Upper lobe of right lung (tissue), 1 donor: ENCODE measurements around the gene H3-3A. TPM values are rescaled to one million over a fixed set of nuclear protein-coding genes. Genes with fewer than 3 reads are reported as not detected.

Source experiments
- ATAC-seq: fragments of 200-7000 bp; cut with Tn5 transposase; one replicate; pipeline ENCODE4 v1.9.1; 2020; ENCODE audit warnings: mild to moderate bottlenecking, moderate library complexity
- DNase-seq: peaks from one replicate; pipeline ENCODE4 v3.0.0-alpha.2; 2020
- H3K27ac ChIP-seq: fragments of 200-600 bp; one replicate; pipeline ENCODE4 v1.8.0; 2022
- H3K27me3 ChIP-seq: fragments of 200-600 bp; one replicate; pipeline ENCODE4 v1.8.0; 2022; ENCODE audit warnings: mild to moderate bottlenecking
- H3K36me3 ChIP-seq: fragments of 200-600 bp; one replicate; pipeline ENCODE4 v1.8.0; 2022
- H3K4me1 ChIP-seq: fragments of 200-600 bp; one replicate; pipeline ENCODE4 v1.8.0; 2022
- H3K4me3 ChIP-seq: fragments of 200-600 bp; one replicate; pipeline ENCODE4 v1.8.0; 2022; ENCODE audit warnings: mild to moderate bottlenecking
- H3K9me3 ChIP-seq: fragments of 200-600 bp; one replicate; pipeline ENCODE4 v1.8.0; 2022
- CTCF ChIP-seq: fragments of 200-600 bp; IDR thresholded peaks from one replicate; pipeline ENCODE4 v1.8.0; 2022; ENCODE audit warnings: antibody characterized with exemption
- intact Hi-C: fragments of 100-400 bp; cut with DNase I; formaldehyde crosslinking; loops from one replicate; pipeline ENCODE4 v1.11.0; 2022
- total RNA-seq: library from RNA; stranded (reverse); fragmentation: NEBNext Ultra II Directional; extraction: Animal tissue kit (Norgen Biotek cat#: 25700); gene quantifications from one replicate; pipeline ENCODE4 v1.2.1, GENCODE V29; 2021
- donor health status: DM: no; HTN: yes; CAD: no; lungs with severe emphysema.

H3-3A gene
- total RNA-seq, 1 donor from 2014 or later = 435 TPM

DNA sequence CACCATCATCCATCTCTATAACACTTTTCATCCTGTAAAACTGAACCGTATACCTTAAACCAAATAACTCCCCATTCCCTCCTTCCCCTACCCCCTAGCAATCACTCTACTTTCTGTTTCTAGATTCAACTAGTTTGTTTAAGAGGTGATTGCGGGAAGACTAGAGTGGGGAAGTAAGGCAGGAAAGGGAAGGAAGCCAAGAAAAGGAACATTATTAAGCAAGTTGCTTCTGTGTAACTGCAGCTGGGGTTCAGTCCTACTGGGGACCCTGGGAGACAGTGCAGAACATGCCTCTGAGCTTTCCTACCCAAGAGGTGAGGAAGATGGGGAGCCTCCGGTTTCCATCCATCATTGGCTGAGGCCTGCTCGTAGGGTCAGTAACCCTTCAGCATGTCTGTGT lies 28.9 kb upstream of the H3-3A start:
- intact Hi-C loops = no loop called here
- Histone ChIP-seq H3K4me3 (no peak overlapping the region), H3K27me3 (no peaks in the 10 kb centered on the region), H3K4me1 (peaks cover 17% of the 10 kb centered on the region), H3K9me3 (no peaks in the 10 kb centered on the region), H3K36me3 (no peaks in the 10 kb centered on the region), H3K27ac (peak overlapping the region; percentile 77)
- DNase-seq = no peak
- TF ChIP-seq CTCF = no peak
- ATAC-seq = peak; percentile 58

DNA sequence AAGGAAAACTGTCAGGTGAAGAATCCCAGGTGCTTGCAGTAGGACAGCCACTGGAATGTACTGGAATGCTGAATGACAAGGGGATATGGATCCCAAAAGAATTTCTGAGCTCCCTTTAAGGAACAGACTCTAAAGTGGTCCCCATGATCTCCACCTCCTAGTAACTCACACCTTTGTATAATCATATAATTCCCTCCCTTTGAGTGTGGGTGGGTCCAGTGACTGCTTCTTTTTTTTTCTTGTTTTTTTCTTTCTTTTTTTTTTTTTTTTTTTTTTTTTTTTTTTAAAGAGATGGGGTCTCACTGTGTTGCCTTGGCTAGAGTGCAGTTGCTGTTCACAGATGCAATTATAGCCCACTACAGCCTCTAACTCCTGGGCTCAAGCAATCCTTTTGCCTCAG lies 28.5 kb upstream of the H3-3A start:
- ATAC-seq (no peak), DNase-seq (no peak)
- Histone ChIP-seq H3K27me3 (no peaks in the 10 kb centered on the region), H3K27ac (peak overlapping the region; percentile 77), H3K4me1 (peaks cover 17% of the 10 kb centered on the region), H3K4me3 (no peak overlapping the region), H3K9me3 (no peaks in the 10 kb centered on the region), H3K36me3 (no peaks in the 10 kb centered on the region)
- TF ChIP-seq CTCF = no peak
- intact Hi-C loops = no loop called here

DNA sequence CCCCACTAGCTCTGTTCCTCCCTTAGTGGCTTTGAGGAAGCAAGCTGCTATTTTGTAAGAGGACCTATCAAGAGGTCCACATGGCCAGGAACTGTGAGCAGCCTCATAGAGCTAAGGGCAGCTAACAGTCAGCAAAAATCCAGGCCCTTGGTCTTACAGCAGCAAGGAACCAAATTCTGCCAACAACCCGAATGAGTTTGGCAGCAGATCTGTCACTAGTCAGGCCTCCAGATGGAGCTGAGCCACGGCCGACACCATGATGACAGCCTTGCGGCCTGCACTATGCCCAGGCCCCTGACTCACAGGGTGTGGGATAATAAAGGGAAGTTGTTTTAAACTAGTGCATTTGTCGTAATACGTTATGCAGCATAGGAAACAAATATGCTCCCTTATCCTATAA lies 28.0 kb upstream of the H3-3A start:
- Histone ChIP-seq H3K27me3 (no peaks in the 10 kb centered on the region), H3K9me3 (no peaks in the 10 kb centered on the region), H3K36me3 (no peaks in the 10 kb centered on the region), H3K27ac (peak overlapping the region; percentile 77), H3K4me3 (no peak overlapping the region), H3K4me1 (peaks cover 15% of the 10 kb centered on the region)
- ATAC-seq (peak; percentile 94), DNase-seq (peak; percentile 85)
- intact Hi-C loops = no loop called here
- TF ChIP-seq CTCF = no peak

DNA sequence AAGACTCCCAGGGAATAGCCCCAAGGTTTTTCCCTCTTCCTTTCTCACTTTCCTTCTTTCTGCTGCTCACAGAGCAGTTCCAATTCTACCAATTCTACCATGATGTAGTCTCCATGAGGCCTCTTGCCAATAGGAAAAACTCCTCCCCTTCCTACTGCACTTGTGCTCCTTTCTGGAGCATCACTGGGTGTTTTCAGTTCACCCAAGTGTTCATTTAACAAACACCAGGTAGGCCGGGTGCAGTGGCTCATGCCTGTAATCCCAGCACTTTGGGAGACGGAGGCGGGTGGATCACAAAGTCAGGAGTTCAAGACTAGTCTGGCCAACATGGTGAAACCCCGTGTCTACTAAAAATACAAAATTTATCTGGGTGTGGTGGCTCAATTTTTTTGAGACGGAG lies 26.6 kb upstream of the H3-3A start:
- Histone ChIP-seq H3K27me3 (no peaks in the 10 kb centered on the region), H3K27ac (peak overlapping the region; percentile 7)
- no peak for ATAC-seq

DNA sequence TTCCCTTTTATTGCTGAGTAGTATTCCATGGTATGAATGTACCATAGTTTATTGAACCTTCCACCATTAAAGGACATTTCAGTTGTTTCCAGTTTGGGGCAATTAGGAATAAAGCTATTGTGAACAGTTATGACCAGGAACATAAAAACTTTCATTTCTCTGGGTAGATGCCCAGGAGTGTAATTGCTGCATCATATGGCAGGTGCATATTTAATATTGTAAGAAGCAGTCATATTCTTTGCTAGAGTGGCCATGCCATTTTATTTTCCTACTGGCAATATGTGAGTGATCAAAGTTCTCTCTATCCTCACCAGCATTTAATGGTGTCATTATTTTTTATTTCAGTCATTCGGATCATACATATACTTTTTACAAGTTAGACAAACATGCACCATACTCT lies 23.9 kb upstream of the H3-3A start:
- intact Hi-C loops = no loop called here
- no peak overlapping the region for H3K27ac ChIP-seq
- no peak for TF ChIP-seq CTCF
- no peaks in the 10 kb centered on the region for H3K36me3 ChIP-seq
- H3K9me3 ChIP-seq = no peaks in the 10 kb centered on the region
- H3K27me3 ChIP-seq = no peaks in the 10 kb centered on the region
- no peak for ATAC-seq
- H3K4me3 ChIP-seq = no peak overlapping the region
- H3K4me1 ChIP-seq = peaks cover 11% of the 10 kb centered on the region
- no peak for DNase-seq

More for the DNA sequence above, 26.6 kb upstream of the H3-3A start:
- H3K9me3 ChIP-seq = no peaks in the 10 kb centered on the region
- H3K36me3 ChIP-seq = no peaks in the 10 kb centered on the region
- no peak for DNase-seq
- TF ChIP-seq CTCF = no peak
- intact Hi-C loops = no loop called here
- peaks cover 11% of the 10 kb centered on the region for H3K4me1 ChIP-seq
- no peak overlapping the region for H3K4me3 ChIP-seq

DNA sequence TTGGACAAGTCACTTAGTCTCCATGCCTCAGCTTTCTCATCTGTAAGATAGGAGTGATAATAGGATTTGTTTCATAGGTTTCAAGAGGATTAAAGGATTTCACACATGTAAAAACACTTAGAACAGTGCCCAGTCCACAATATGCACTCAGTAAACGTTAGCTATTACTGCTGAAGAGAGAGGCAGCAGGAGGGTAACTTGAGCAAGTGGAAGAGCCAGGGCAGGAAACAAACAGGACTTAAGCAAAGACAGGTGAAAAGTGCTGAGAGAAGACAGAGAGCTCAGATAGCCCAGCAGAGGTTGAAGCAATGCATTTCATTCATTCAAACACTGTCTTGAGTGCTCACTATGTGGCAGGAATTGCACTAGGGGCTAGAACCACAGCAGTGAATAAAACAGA lies 21.1 kb upstream of the H3-3A start:
- Histone ChIP-seq H3K4me1 (no peaks in the 10 kb centered on the region), H3K36me3 (no peaks in the 10 kb centered on the region), H3K4me3 (no peak overlapping the region), H3K9me3 (no peaks in the 10 kb centered on the region), H3K27me3 (no peaks in the 10 kb centered on the region), H3K27ac (no peak overlapping the region)
- TF ChIP-seq CTCF = no peak
- DNase-seq = no peak
- intact Hi-C loops = no loop called here
- ATAC-seq = no peak
